Colonic mucosa (tissue), 4 donors: ENCODE results near the gene RWDD4. TPM values are rescaled to one million over a fixed set of nuclear protein-coding genes. Genes with fewer than 3 reads are reported as not detected.

Experiments used
- DNase-seq: peaks from one replicate; pipeline ENCODE4 v3.0.0-alpha.2; 2020
- H3K27ac ChIP-seq: fragments of 200-600 bp; one replicate; pipeline ENCODE4 v1.8.0; 2021
- H3K27me3 ChIP-seq: fragments of 200-600 bp; one replicate; pipeline ENCODE4 v1.8.0; 2021
- H3K36me3 ChIP-seq: fragments of 200-600 bp; one replicate; pipeline ENCODE4 v1.8.0; 2021
- H3K4me1 ChIP-seq: fragments of 200-600 bp; one replicate; pipeline ENCODE4 v1.8.0; 2021; ENCODE audit warnings: mild to moderate bottlenecking
- H3K4me3 ChIP-seq: fragments of 200-600 bp; one replicate; pipeline ENCODE4 v1.8.0; 2021
- H3K9ac ChIP-seq, 2 donors: one replicate each; pipeline ENCODE4 v1.7.0; 2013; ENCODE audit warnings: control low read depth in 2 of 2, low read depth in 2 of 2, low read length in 2 of 2
- H3K9me3 ChIP-seq: fragments of 200-600 bp; one replicate; pipeline ENCODE4 v1.8.0; 2021
- intact Hi-C: fragments of 100-400 bp; cut with DNase I; formaldehyde crosslinking; loops from one replicate; pipeline ENCODE4 v1.14.1; 2022
- total RNA-seq, 2 donors: library from RNA; stranded (reverse); fragmentation: NEBNext Ultra II Directional in 1 of 2; extraction: Animal tissue kit (Norgen Biotek cat#: 25700) in 1 of 2; gene quantifications; one replicate each; pipeline ENCODE4 v1.2.1, GENCODE V29; 2021
- TF ChIP-seq, protein P1 (sequence below): fragments of 200-600 bp; IDR thresholded peaks from one replicate; pipeline ENCODE4 v1.8.0; 2022; ENCODE audit warnings: antibody characterized with exemption, mild to moderate bottlenecking
- donor health status: healthy.
- donor health status: DM: no; HTN: no; CAD: no.
- donor health status: DM: no; HTN: no; CAD: no.

RWDD4 gene
- 10 to 100 TPM; 17.1 to 19.3 TPM for total RNA-seq

DNA sequence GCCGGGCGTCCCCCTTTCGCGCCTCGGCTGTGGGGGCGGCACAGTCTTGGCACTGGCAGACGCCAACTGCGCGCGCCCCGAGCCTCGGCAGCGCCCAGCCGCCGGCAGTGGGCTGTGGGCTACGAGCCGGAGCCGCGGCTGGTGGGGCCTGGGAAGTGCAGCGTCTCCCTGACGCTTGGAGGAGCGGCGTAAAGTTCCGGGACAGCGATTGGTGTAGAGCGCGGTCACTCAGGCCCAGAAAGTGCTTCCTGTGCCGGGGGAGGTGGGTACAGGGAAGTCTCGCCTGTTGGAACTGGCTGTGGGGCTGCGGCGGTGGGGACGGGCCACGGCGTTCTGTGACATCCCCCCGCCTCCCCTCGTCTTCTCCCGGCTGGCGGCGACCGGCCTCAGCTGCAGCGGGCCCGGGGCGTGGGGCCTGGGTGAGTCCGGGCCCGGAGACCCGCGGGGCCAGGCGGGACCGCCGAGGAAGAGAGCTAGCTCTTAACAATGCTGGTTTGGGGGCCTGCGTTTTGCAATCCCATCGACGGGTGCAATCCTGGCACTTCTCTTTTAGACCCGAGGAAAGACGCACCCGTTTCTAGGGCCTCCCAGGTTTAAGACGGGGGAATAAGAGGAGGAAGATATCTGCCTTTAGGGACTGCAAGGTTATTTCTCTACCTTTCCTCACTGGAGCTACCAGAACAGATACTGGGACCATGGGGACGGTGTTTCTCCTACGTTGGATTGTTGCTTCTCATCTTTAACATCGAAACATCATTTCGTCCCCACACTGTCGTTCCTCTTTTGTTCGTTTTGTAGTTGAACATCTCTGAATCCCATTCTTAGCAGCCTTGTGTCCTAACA is at the start of gene RWDD4, which contains the start of gene TRAPPC11:
RWDD4 (minus strand) TSS at position 157 of the 843 bp plus-strand sequence. CDS start 233 bp downstream, outside the sequence.
TRAPPC11 (plus strand) TSS at position 265 of the 843 bp plus-strand sequence. CDS start 4,575 bp downstream, outside the sequence.
- H3K9ac ChIP-seq = peak within 1 kb of the TSS; percentile 76 to 94
- peak within 1 kb of the TSS; percentile 88 for H3K4me3 ChIP-seq
- H3K27me3 ChIP-seq = no peaks in the 10 kb centered on the region
- peak; percentile 98 for DNase-seq
- TF ChIP-seq, protein P1, sequence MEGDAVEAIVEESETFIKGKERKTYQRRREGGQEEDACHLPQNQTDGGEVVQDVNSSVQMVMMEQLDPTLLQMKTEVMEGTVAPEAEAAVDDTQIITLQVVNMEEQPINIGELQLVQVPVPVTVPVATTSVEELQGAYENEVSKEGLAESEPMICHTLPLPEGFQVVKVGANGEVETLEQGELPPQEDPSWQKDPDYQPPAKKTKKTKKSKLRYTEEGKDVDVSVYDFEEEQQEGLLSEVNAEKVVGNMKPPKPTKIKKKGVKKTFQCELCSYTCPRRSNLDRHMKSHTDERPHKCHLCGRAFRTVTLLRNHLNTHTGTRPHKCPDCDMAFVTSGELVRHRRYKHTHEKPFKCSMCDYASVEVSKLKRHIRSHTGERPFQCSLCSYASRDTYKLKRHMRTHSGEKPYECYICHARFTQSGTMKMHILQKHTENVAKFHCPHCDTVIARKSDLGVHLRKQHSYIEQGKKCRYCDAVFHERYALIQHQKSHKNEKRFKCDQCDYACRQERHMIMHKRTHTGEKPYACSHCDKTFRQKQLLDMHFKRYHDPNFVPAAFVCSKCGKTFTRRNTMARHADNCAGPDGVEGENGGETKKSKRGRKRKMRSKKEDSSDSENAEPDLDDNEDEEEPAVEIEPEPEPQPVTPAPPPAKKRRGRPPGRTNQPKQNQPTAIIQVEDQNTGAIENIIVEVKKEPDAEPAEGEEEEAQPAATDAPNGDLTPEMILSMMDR = no peak
- H3K4me1 ChIP-seq = no peaks in the 10 kb centered on the region
- intact Hi-C loops = loop anchor here (5.0 kb wide), 1 partner anchor 152 kb away; the partner anchor contains the start of gene ING2
- peak within 1 kb of the TSS; percentile 92 for H3K27ac ChIP-seq
- H3K36me3 ChIP-seq = no peaks in the 10 kb centered on the region
- H3K9me3 ChIP-seq = no peaks in the 10 kb centered on the region

DNA sequence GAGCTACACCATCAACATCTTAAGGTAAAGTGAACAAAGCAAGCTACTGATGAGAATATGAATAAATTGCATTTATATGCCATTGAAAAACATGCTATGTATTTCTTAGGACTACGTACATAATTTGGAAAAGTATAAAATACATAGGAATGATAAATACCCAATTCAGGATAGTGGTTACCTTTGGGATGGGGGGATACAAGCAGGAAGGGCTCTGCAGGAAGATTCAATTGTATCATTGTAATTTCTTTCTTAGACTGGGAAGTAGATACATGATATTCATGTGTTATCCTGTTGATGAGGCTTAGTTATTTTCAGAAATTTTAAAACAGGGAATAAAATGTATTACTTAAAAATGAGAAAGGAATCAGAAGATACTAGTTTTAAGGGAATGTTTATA is 43.5 kb upstream of the RWDD4 start:
- TF ChIP-seq, protein P1 = no peak
- no peak overlapping the region for H3K9ac ChIP-seq
- H3K27me3 ChIP-seq = no peaks in the 10 kb centered on the region
- no peak overlapping the region for H3K27ac ChIP-seq
- no peaks in the 10 kb centered on the region for H3K4me1 ChIP-seq
- intact Hi-C loops = no loop called here
- peaks cover 10% of the 10 kb centered on the region for H3K36me3 ChIP-seq
- no peak for DNase-seq
- no peaks in the 10 kb centered on the region for H3K9me3 ChIP-seq
- H3K4me3 ChIP-seq = no peak overlapping the region

DNA sequence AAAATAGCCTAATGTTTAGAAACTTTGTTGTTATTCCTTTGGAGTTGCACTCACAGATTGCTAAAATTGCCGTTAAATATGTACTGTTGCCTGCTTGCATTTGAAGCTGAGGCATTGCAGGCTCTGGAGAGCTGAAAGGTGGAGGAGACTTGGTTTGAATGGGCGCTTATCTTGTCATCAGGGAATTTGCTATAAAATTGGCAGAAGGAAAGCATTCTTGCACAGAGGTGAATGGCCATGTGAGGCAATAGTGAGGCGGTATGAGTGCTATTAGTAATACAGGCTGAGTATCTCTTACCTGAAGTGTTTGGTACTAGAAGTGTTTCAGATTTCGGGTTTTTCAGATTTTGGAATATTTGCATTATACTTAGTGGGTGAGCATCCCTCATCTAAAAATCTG is 41.4 kb upstream of the RWDD4 start:
- no peak overlapping the region for H3K27ac ChIP-seq
- intact Hi-C loops = no loop called here

DNA sequence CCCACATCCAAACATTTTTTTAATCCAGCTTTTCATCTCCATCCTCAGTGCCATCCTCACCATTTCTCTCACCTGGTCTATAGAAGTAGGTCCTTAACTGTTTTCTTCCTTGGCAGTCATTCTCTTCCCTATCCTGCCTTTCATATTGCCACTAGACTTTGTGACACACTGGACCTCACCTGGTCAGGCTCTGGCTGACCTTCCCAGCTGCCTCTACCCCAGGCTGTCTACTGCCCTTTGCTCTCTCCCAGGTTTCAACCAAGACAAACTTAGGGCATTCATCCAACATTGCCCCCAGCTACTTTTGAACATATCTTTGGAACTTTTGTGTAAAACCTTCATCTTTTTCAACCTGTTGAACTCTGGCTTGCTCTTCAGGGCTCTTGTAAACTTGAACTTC is 39.9 kb upstream of the RWDD4 start:
- H3K36me3 ChIP-seq = peaks cover 10% of the 10 kb centered on the region
- no peak overlapping the region for H3K9ac ChIP-seq
- no peaks in the 10 kb centered on the region for H3K27me3 ChIP-seq
- H3K4me3 ChIP-seq = no peak overlapping the region
- TF ChIP-seq, protein P1 = no peak
- H3K9me3 ChIP-seq = no peaks in the 10 kb centered on the region
- no peak overlapping the region for H3K27ac ChIP-seq
- DNase-seq = no peak
- H3K4me1 ChIP-seq = no peaks in the 10 kb centered on the region
- intact Hi-C loops = no loop called here

More for the DNA sequence above, 41.4 kb upstream of the RWDD4 start:
- TF ChIP-seq, protein P1 = no peak
- H3K36me3 ChIP-seq = peaks cover 10% of the 10 kb centered on the region
- no peaks in the 10 kb centered on the region for H3K9me3 ChIP-seq
- no peaks in the 10 kb centered on the region for H3K4me1 ChIP-seq
- no peak overlapping the region for H3K9ac ChIP-seq
- H3K27me3 ChIP-seq = no peaks in the 10 kb centered on the region
- H3K4me3 ChIP-seq = no peak overlapping the region
- DNase-seq = no peak

DNA sequence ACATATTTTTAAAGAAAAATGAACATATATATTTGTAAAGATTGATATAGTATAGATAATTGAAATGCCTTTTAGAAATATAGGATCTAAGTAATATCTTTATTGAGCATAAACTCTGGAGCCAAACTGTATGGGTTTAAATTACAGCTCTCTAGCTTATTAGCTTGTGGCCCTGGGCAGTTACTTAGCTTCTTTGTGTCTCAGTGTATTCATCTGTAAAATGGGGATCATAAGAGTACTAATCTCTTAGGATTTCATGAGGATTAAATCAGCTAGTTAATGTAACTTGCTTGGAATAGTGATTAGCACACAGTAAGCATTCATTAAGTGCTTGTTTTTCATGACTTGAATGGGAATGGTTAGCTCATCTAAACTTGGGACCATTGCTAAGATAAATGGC is 32.9 kb upstream of the RWDD4 start:
- TF ChIP-seq, protein P1 = no peak
- intact Hi-C loops = no loop called here
- Histone ChIP-seq H3K9ac (no peak overlapping the region), H3K9me3 (no peaks in the 10 kb centered on the region), H3K27me3 (no peaks in the 10 kb centered on the region), H3K27ac (no peak overlapping the region), H3K36me3 (no peaks in the 10 kb centered on the region), H3K4me1 (no peaks in the 10 kb centered on the region), H3K4me3 (no peak overlapping the region)
- DNase-seq = no peak
